HepG2 (cell line): ENCODE results near the gene MGAT2. TPM values are rescaled to one million over a fixed set of nuclear protein-coding genes. Genes with fewer than 3 reads are reported as not detected.

Experiments
- ATRX ChIP-seq: sonication (generic); formaldehyde crosslinking; IDR thresholded peaks from 2 replicates; pipeline ENCODE4 v1.4.0; 2020; ENCODE audit warnings: missing genetic modification reagents, borderline replicate concordance
- BCL6 ChIP-seq: IDR thresholded peaks from 2 replicates; pipeline ENCODE4 v1.6.1; 2016; ENCODE audit warnings: missing genetic modification reagents, missing compliant biosample characterization
- CBFB ChIP-seq: sonication (generic); formaldehyde crosslinking; IDR thresholded peaks from 2 replicates; pipeline ENCODE4 v1.4.0; 2020; ENCODE audit warnings: missing genetic modification reagents
- CHCHD3 ChIP-seq: sonication (generic); formaldehyde crosslinking; IDR thresholded peaks from 2 replicates; pipeline ENCODE4 v1.8.0; 2022; ENCODE audit warnings: mild to moderate bottlenecking, missing genetic modification reagents, moderate library complexity
- ELF4 ChIP-seq: sonication (generic); formaldehyde crosslinking; IDR thresholded peaks from 2 replicates; pipeline ENCODE4 v1.5.0; 2020; ENCODE audit warnings: missing genetic modification reagents, mild to moderate bottlenecking, moderate library complexity, borderline replicate concordance
- ERF ChIP-seq: IDR thresholded peaks from 2 replicates; pipeline ENCODE4 v1.6.1; 2018; ENCODE audit warnings: missing biosample characterization, missing genetic modification reagents
- FLYWCH1 ChIP-seq: sonication (generic); formaldehyde crosslinking; IDR thresholded peaks from 2 replicates; pipeline ENCODE4 v1.8.1; 2023; ENCODE audit warnings: mild to moderate bottlenecking, missing genetic modification reagents
- FOXA1 ChIP-seq, 2 experiments: fragments of 450-650 bp in 1 of 2; sonication (generic) in 1 of 2; formaldehyde crosslinking in 1 of 2; IDR thresholded peaks; 2 replicates each; pipeline versions ENCODE4 v1.4.0 to v1.6.1; 2016 to 2020; ENCODE audit warnings: missing genetic modification reagents in 1 of 2
- HNRNPUL1 ChIP-seq: fragments of 200-400 bp; formaldehyde crosslinking; IDR thresholded peaks from 2 replicates; pipeline ENCODE4 v1.6.1; 2017; ENCODE audit warnings: low read depth, mild to moderate bottlenecking, low read length, moderate library complexity
- IRF2 ChIP-seq: IDR thresholded peaks from 2 replicates; pipeline ENCODE4 v1.6.1; 2018; ENCODE audit warnings: missing genetic modification reagents, missing compliant biosample characterization
- ISX ChIP-seq: sonication (generic); formaldehyde crosslinking; conservative IDR thresholded peaks from 2 replicates; pipeline ENCODE4 v1.5.0; 2020; ENCODE audit warnings: missing genetic modification reagents
- KAT7 ChIP-seq: IDR thresholded peaks from 2 replicates; pipeline ENCODE4 v1.6.1; 2018; ENCODE audit warnings: borderline replicate concordance, missing compliant biosample characterization
- KDM2A ChIP-seq: sonication (generic); formaldehyde crosslinking; IDR thresholded peaks from 2 replicates; pipeline ENCODE4 v1.4.0; 2020; ENCODE audit warnings: low read depth, missing genetic modification reagents, borderline replicate concordance
- LCORL ChIP-seq, 2 experiments: fragments of 450-650 bp in 1 of 2; sonication (generic) in 1 of 2; formaldehyde crosslinking in 1 of 2; IDR thresholded peaks; 2 replicates each; pipeline versions ENCODE4 v1.5.0 to v1.6.1; 2017 to 2020; ENCODE audit warnings: antibody characterized with exemption in 1 of 2, missing genetic modification reagents in 1 of 2
- MAFK ChIP-seq, 2 experiments: IDR thresholded peaks in 1 of 2; conservative IDR thresholded peaks in 1 of 2; 2 replicates each; pipeline ENCODE4 v1.6.1; 2011; ENCODE audit warnings: improper control_type of control experiment in 2 of 2, low read length in 2 of 2
- MIXL1 ChIP-seq: IDR thresholded peaks from 2 replicates; pipeline ENCODE4 v1.6.1; 2016
- MYNN ChIP-seq: sonication (generic); formaldehyde crosslinking; IDR thresholded peaks from 2 replicates; pipeline ENCODE4 v1.4.0; 2020; ENCODE audit warnings: mild to moderate bottlenecking, low read depth, missing genetic modification reagents
- RNF2 ChIP-seq: fragments of 450-650 bp; conservative IDR thresholded peaks from 2 replicates; pipeline ENCODE4 v1.6.1; 2016; ENCODE audit warnings: low read depth
- RXRA ChIP-seq: sonication (generic); formaldehyde crosslinking; IDR thresholded peaks from 2 replicates; pipeline ENCODE4 v1.5.1; 2020; ENCODE audit warnings: missing genetic modification reagents
- SRSF1 ChIP-seq: fragments of 200-400 bp; formaldehyde crosslinking; optimal IDR thresholded peaks from 2 replicates; pipeline ENCODE3; 2017; ENCODE audit warnings: mild to moderate bottlenecking, low read depth, low read length, moderate library complexity
- SSRP1 ChIP-seq: IDR thresholded peaks from 2 replicates; pipeline ENCODE4 v1.6.1; 2016; ENCODE audit warnings: control low read depth
- TGIF2 ChIP-seq: IDR thresholded peaks from 2 replicates; pipeline ENCODE4 v1.6.1; 2016; ENCODE audit warnings: control low read depth, missing compliant biosample characterization
- ZC3H13 ChIP-seq: sonication (generic); formaldehyde crosslinking; IDR thresholded peaks from 2 replicates; pipeline ENCODE4 v1.8.1; 2023; ENCODE audit warnings: mild to moderate bottlenecking, missing genetic modification reagents, moderate library complexity
- ZFP62 ChIP-seq: sonication (generic); formaldehyde crosslinking; IDR thresholded peaks from 2 replicates; pipeline ENCODE4 v1.4.0; 2020; ENCODE audit warnings: missing genetic modification reagents
- ZNF496 ChIP-seq: sonication (generic); formaldehyde crosslinking; IDR thresholded peaks from 2 replicates; pipeline ENCODE4 v1.8.1; 2023; ENCODE audit warnings: mild to moderate bottlenecking, moderate library complexity, missing genetic modification reagents; ENCODE audit not compliant: insufficient replicate concordance
- ZNF740 ChIP-seq: sonication (generic); formaldehyde crosslinking; IDR thresholded peaks from 2 replicates; pipeline ENCODE4 v1.4.0; 2020; ENCODE audit warnings: missing genetic modification reagents
- ZNF782 ChIP-seq: sonication (generic); formaldehyde crosslinking; IDR thresholded peaks from 2 replicates; pipeline ENCODE4 v1.4.0; 2020; ENCODE audit warnings: missing genetic modification reagents, mild to moderate bottlenecking, borderline replicate concordance
- ZNF850 ChIP-seq: sonication (generic); formaldehyde crosslinking; conservative IDR thresholded peaks from 2 replicates; pipeline ENCODE4 v1.9.0; 2021; ENCODE audit warnings: mild to moderate bottlenecking, missing genetic modification reagents
- polyA plus RNA-seq, 8 experiments: library from polyadenylated mRNA; depleted of rRNA in 3 of 8; stranded (reverse) in 7 of 8; unstranded in 1 of 8; fragments of >200 nt; fragmentation: Illumina TruSeq in 4 of 8; extraction: Trizol in 4 of 8; gene quantifications; 2 replicates each; pipeline versions ENCODE4 v1.2.1 to v1.2.3, GENCODE V29; 2011 to 2016; ENCODE audit warnings: low read depth in 4 of 8, missing spikeins in 1 of 8, mixed read lengths in 1 of 8; ENCODE audit not compliant: insufficient read depth in 1 of 8
- total RNA-seq, 5 experiments: library from RNA; depleted of rRNA; stranded (reverse); fragments of >200 nt; fragmentation: Illumina TruSeq; extraction: Trizol; gene quantifications; 2 replicates each; pipeline ENCODE4 v1.2.3, GENCODE V29; 2016; ENCODE audit warnings: low read depth in 1 of 5
- TF ChIP-seq, protein P1 (sequence below): sonication (generic); formaldehyde crosslinking; IDR thresholded peaks from 2 replicates; pipeline ENCODE4 v1.9.0; 2022; ENCODE audit warnings: low read depth, missing genetic modification reagents

The MGAT2 gene
- total and polyA plus RNA-seq, 2 of the 13 experiments (the other 11 are each of a cell fraction or from before 2014, with no cell fraction given): 12.9 to 51.9 TPM

GRCh38 chr14:49620182-49621113 is at the start of gene MGAT2, which contains the start of gene RPL36AL (continued):
- TF ChIP-seq RXRA (CRISPR knock-in tag): 0 out of 2 replicates have a peak, but pooled peaks have one; percentile 11
- TF ChIP-seq ZFP62 (CRISPR knock-in tag): no peak
- TF ChIP-seq ISX (CRISPR knock-in tag): no peak
- TF ChIP-seq, protein P1, sequence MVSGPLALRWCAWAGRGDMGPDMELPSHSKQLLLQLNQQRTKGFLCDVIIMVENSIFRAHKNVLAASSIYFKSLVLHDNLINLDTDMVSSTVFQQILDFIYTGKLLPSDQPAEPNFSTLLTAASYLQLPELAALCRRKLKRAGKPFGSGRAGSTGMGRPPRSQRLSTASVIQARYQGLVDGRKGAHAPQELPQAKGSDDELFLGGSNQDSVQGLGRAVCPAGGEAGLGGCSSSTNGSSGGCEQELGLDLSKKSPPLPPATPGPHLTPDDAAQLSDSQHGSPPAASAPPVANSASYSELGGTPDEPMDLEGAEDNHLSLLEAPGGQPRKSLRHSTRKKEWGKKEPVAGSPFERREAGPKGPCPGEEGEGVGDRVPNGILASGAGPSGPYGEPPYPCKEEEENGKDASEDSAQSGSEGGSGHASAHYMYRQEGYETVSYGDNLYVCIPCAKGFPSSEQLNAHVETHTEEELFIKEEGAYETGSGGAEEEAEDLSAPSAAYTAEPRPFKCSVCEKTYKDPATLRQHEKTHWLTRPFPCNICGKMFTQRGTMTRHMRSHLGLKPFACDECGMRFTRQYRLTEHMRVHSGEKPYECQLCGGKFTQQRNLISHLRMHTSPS (CRISPR knock-in tag): no peak
- TF ChIP-seq BCL6 (CRISPR knock-in tag): 0 out of 2 replicates have a peak, but pooled peaks have one; percentile 28
- no peak for TF ChIP-seq ZNF740
- no peak for TF ChIP-seq FOXA1 (IDR thresholded peaks at IDR 0.05)
- peak; percentile 3; the same call in 1 of the 2 replicates for TF ChIP-seq FOXA1 (CRISPR knock-in tag; IDR thresholded peaks at IDR 0.05)
- no peak for TF ChIP-seq HNRNPUL1
- peak; percentile 72 for TF ChIP-seq IRF2
- 0 out of 2 replicates have a peak, but pooled peaks have one; percentile 47 for TF ChIP-seq ZNF850 (CRISPR knock-in tag)
- TF ChIP-seq SRSF1: peak; percentile 28
- 0 out of 2 replicates have a peak, but pooled peaks have one; percentile 37 for TF ChIP-seq CHCHD3 (CRISPR knock-in tag)
- TF ChIP-seq ERF (CRISPR knock-in tag): peak; percentile 88
- peak; percentile 85; the same call in 1 of the 2 replicates for TF ChIP-seq KAT7
- TF ChIP-seq RNF2: no peak
- TF ChIP-seq MAFK (conservative IDR thresholded peaks at IDR 0.05 in 1 of 2, IDR thresholded peaks at IDR 0.05 in 1 of 2; ENCODE audit: low read length in 2 of 2): no peak
- 0 out of 2 replicates have a peak, but pooled peaks have one; percentile 8 for TF ChIP-seq SSRP1 (CRISPR knock-in tag)
- TF ChIP-seq ELF4: peak; percentile 83; the same call in 1 of the 2 replicates
- 0 out of 2 replicates have a peak, but pooled peaks have one; percentile 13 for TF ChIP-seq ZC3H13 (CRISPR knock-in tag)
- peak; percentile 63; the same call in 1 of the 2 replicates for TF ChIP-seq TGIF2 (CRISPR knock-in tag)
- TF ChIP-seq KDM2A: peak; percentile 75; the same call in 1 of the 2 replicates
- no peak for TF ChIP-seq LCORL (IDR thresholded peaks at IDR 0.05)
- 0 out of 2 replicates have a peak, but pooled peaks have one; percentile 23 for TF ChIP-seq LCORL (CRISPR knock-in tag; IDR thresholded peaks at IDR 0.05)
- TF ChIP-seq ZNF496 (CRISPR knock-in tag): no peak
- TF ChIP-seq FLYWCH1: no peak
- peak; percentile 96 for TF ChIP-seq ZNF782 (CRISPR knock-in tag)
- TF ChIP-seq ATRX: no peak
- no peak; the same call in 1 of the 2 replicates for TF ChIP-seq MIXL1 (CRISPR knock-in tag)
- peak; percentile 59; the same call in 1 of the 2 replicates for TF ChIP-seq CBFB (CRISPR knock-in tag)
- TF ChIP-seq MYNN (CRISPR knock-in tag): 0 out of 2 replicates have a peak, but pooled peaks have one; percentile 37
